Esophagus (tissue), 2 donors: ENCODE data around the gene PRKD2. TPM values are rescaled to one million over a fixed set of nuclear protein-coding genes. Genes with fewer than 3 reads are reported as not detected.

Experiments
- H3K27ac ChIP-seq, 2 donors: one replicate each; pipeline ENCODE4 v1.5.1; 2013; ENCODE audit warnings: low read depth in 2 of 2, mild to moderate bottlenecking in 2 of 2, inconsistent platforms in 1 of 2, low read length in 1 of 2, moderate library complexity in 1 of 2
- H3K27me3 ChIP-seq, 2 donors: one replicate each; pipeline ENCODE4 v1.6.1; 2013; ENCODE audit warnings: low read length in 2 of 2, control low read depth in 1 of 2, mild to moderate bottlenecking in 1 of 2; ENCODE audit not compliant: insufficient read depth in 2 of 2, control insufficient read depth in 1 of 2
- H3K36me3 ChIP-seq, 2 donors: one replicate each; pipeline ENCODE4 v1.6.1; 2013; ENCODE audit warnings: low read length in 1 of 2; ENCODE audit not compliant: control insufficient read depth in 2 of 2, insufficient read depth in 2 of 2
- H3K4me1 ChIP-seq, 2 donors: one replicate each; pipeline ENCODE4 v1.6.1; 2013; ENCODE audit warnings: low read length in 1 of 2; ENCODE audit not compliant: control insufficient read depth in 2 of 2, insufficient read depth in 2 of 2
- H3K4me3 ChIP-seq, 2 donors: one replicate each; pipeline ENCODE4 v1.5.1; 2013; ENCODE audit warnings: low read length in 2 of 2, mild to moderate bottlenecking in 2 of 2, low read depth in 1 of 2, moderate library complexity in 1 of 2
- H3K9me3 ChIP-seq, 2 donors: one replicate each; pipeline ENCODE4 v1.6.1; 2013; ENCODE audit warnings: mild to moderate bottlenecking in 2 of 2, low read depth in 1 of 2, low read length in 1 of 2, moderate library complexity in 1 of 2; ENCODE audit not compliant: control insufficient read depth in 2 of 2, insufficient read depth in 1 of 2
- WGBS, 2 donors: extraction: QIAGEN DNeasy Blood & Tissue Kit; methylation state at CpG; one replicate each; pipeline ENCODE4 v1.1.7; 2013; 5-methylcytosine and 5-hydroxymethylcytosine counted together
- polyA plus RNA-seq, 2 donors: library from polyadenylated mRNA; stranded (reverse); fragments of 200-250 nt; gene quantifications; one replicate each; pipeline ENCODE4 v1.2.3, GENCODE V29; 2013
- donor health status: healthy with polysubstance abuse.
- donor health status: Bipolar disorder and iron deficiency.

The PRKD2 gene
- polyA plus RNA-seq, 2 donors: 30.1 to 34.7 TPM

DNA sequence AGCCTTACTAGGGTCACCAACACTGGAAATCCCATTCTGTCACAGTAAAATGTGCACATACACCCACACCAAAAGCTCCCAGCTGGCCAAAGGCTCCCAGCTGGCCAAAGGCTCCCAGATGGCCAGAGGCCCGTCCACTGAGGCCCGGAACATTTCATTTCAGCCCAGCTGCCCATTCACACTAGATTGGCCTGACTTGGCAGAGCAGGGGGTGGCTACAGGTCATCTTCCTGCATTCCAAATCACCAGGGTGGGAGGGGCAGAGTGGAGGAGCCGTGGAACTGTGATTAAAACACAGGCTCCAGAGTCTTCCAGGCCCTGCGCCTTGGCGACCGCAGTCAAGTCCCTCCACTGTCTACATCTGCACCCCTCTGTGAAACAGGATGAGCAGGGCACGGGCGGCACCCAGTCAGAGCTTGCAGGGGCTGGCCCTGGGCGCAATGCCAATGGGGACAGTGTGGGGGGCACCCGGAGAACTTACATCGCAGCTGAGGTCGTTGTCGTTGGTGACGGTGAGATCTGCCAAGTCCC lies 10.1 kb upstream of the PRKD2 start:
- Histone ChIP-seq H3K9me3 (no peaks in the 10 kb centered on the region), H3K27me3 (no peaks in the 10 kb centered on the region), H3K4me1 (peaks cover 0 to 14% of the 10 kb centered on the region in 2 donors), H3K36me3 (peaks cover 35 to 84% of the 10 kb centered on the region in 2 donors), H3K4me3 (no peak overlapping the region), H3K27ac (no peak overlapping the region)
- WGBS, 2 donors: 69 to 74% methylated on average over 14 of the region's 14 CpGs

GRCh38 chr19:46726551-46726950 lies 9.6 kb upstream of the PRKD2 start:
- WGBS, 2 donors: 85 to 89% methylated on average over 10 of the region's 10 CpGs
- Histone ChIP-seq H3K27me3 (no peaks in the 10 kb centered on the region), H3K9me3 (no peaks in the 10 kb centered on the region), H3K27ac (no peak overlapping the region), H3K4me3 (no peak overlapping the region), H3K36me3 (peaks cover 39 to 89% of the 10 kb centered on the region in 2 donors), H3K4me1 (peaks cover 0 to 11% of the 10 kb centered on the region in 2 donors)

- Histone ChIP-seq H3K9me3 (no peaks in the 10 kb centered on the region), H3K36me3 (peaks cover 39 to 93% of the 10 kb centered on the region in 2 donors), H3K27me3 (no peaks in the 10 kb centered on the region), H3K27ac (no peak overlapping the region), H3K4me1 (peaks cover 0 to 6% of the 10 kb centered on the region in 2 donors), H3K4me3 (no peak overlapping the region)
- WGBS, 2 donors: 78 to 82% methylated on average over 9 of the region's 9 CpGs
These were observed 9.0 kb upstream of the PRKD2 start for GRCh38 chr19:46725859-46726393.

- H3K9me3 ChIP-seq: no peaks in the 10 kb centered on the region
- no peaks in the 10 kb centered on the region for H3K27me3 ChIP-seq
- H3K36me3 ChIP-seq: peaks cover 36 to 93% of the 10 kb centered on the region in 2 donors
- no peak overlapping the region for H3K27ac ChIP-seq
- no peaks in the 10 kb centered on the region for H3K4me1 ChIP-seq
- WGBS, 2 donors: 94% methylated on average over 26 of the region's 26 CpGs
- H3K4me3 ChIP-seq: no peak overlapping the region
These were observed 8.3 kb upstream of the PRKD2 start for GRCh38 chr19:46725036-46725820.

DNA sequence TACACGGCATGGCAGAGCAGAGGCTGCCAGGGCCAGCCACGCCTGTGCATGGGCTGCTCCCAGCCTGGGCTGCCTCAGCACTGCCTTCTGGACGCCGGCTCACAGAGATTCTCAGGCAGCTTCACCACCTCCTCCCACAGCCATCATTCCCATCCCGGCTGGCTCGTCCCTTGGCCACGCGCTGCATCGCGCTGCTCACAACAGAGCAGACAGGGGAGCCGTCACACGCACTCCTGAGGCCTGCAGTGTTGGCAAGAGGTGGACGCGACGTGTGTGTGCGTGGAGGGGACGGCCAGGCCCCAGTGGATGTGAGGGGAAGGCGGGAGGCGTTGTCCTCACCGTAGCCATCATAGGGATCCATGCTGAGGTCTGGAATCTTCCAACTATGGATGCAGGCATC lies 7.6 kb upstream of the PRKD2 start:
- Histone ChIP-seq H3K36me3 (peaks cover 28 to 89% of the 10 kb centered on the region in 2 donors), H3K27ac (no peak overlapping the region), H3K4me3 (no peak overlapping the region), H3K4me1 (no peaks in the 10 kb centered on the region), H3K27me3 (no peaks in the 10 kb centered on the region), H3K9me3 (no peaks in the 10 kb centered on the region)
- WGBS, 2 donors: 85 to 87% methylated on average over 20 of the region's 20 CpGs

DNA sequence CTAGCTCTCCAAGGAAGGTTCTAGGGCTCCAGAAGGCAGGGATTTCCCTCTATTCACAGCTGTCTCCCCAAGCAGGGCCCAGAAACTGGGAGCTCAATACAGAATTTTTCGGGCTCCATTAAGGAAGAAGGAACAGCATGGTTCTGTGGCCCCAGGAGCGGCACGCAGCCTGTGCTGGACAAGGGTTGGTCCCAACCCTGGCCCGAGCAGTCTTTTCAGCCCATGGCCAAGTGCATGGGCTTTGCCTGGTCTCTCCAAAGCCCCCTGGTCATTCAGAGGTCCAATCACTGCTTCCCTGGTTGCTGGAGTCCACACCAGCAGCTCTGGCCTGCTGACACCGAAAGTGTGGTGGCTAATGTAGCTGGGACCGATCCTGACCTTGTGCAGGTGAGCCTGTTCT lies 6.6 kb upstream of the PRKD2 start:
- Histone ChIP-seq H3K27me3 (no peaks in the 10 kb centered on the region), H3K9me3 (no peaks in the 10 kb centered on the region), H3K36me3 (peaks cover 27 to 85% of the 10 kb centered on the region in 2 donors), H3K27ac (no peak overlapping the region), H3K4me3 (no peak overlapping the region), H3K4me1 (peaks cover 0 to under 1% of the 10 kb centered on the region in 2 donors)
- WGBS, 2 donors: 96 to 97% methylated on average over 6 of the region's 6 CpGs

GRCh38 chr19:46723023-46723461 lies 6.1 kb upstream of the PRKD2 start:
- 83 to 85% methylated on average over 15 to 16 of the region's 16 CpGs for WGBS, 2 donors
- H3K27me3 ChIP-seq: no peaks in the 10 kb centered on the region
- H3K9me3 ChIP-seq: no peaks in the 10 kb centered on the region
- no peak overlapping the region for H3K27ac ChIP-seq
- no peak overlapping the region for H3K4me3 ChIP-seq
- H3K4me1 ChIP-seq: peaks cover 0 to 3% of the 10 kb centered on the region in 2 donors
- H3K36me3 ChIP-seq: peaks cover 27 to 81% of the 10 kb centered on the region in 2 donors

- WGBS, 2 donors: 84 to 89% methylated on average over 25 of the region's 25 CpGs
- H3K36me3 ChIP-seq: peaks cover 27 to 75% of the 10 kb centered on the region in 2 donors
- no peaks in the 10 kb centered on the region for H3K27me3 ChIP-seq
- H3K4me1 ChIP-seq: peaks cover 0 to 8% of the 10 kb centered on the region in 2 donors
- H3K9me3 ChIP-seq: no peaks in the 10 kb centered on the region
- H3K27ac ChIP-seq: peak overlapping the region in 1 of 2 donors; percentile 13
- no peak overlapping the region for H3K4me3 ChIP-seq
These were observed 5.6 kb upstream of the PRKD2 start for GRCh38 chr19:46722421-46723022.

DNA sequence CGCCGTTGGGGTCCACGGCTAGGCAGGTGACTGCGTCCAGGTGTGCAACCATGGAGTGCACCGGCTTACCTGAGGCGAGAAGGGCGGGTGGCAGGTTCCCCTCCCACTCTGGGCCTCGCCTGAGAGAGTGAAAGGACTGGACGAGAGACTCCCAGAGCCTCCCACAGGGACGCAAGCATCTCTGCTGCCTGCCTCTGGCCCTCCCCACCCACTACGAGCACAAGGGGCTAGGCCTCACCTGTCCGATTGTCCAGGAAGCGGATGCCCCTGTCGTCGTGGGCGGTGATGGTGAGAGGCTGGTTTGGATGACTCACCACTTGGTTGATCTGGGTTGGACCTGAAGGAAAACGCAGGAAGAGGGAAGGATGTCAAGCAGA lies 5.1 kb upstream of the PRKD2 start:
- H3K27ac ChIP-seq: peak overlapping the region in 1 of 2 donors; percentile 13
- H3K4me1 ChIP-seq: peaks cover 0 to 10% of the 10 kb centered on the region in 2 donors
- peaks cover 27 to 70% of the 10 kb centered on the region in 2 donors for H3K36me3 ChIP-seq
- H3K9me3 ChIP-seq: no peaks in the 10 kb centered on the region
- 78 to 83% methylated on average over 17 of the region's 17 CpGs for WGBS, 2 donors
- no peaks in the 10 kb centered on the region for H3K27me3 ChIP-seq
- H3K4me3 ChIP-seq: no peak overlapping the region
